Vagina (tissue), 2 donors: Measurements from ENCODE around the gene ID1.

Experiments used
- CTCF ChIP-seq, 3 experiments: fragments of 450-650 bp in 2 of 3; fragments of 200-600 bp in 1 of 3; sonication (generic) in 1 of 3; IDR thresholded peaks; one replicate each; pipeline ENCODE4 v1.5.1; 2017 to 2019; ENCODE audit warnings: antibody characterized with exemption in 3 of 3, mild to moderate bottlenecking in 2 of 3, moderate library complexity in 2 of 3
- POLR2A ChIP-seq, 2 donors: fragments of 450-650 bp; IDR thresholded peaks; one replicate each; pipeline ENCODE4 v1.6.1; 2017; ENCODE audit warnings: antibody characterized with exemption in 2 of 2, mild to moderate bottlenecking in 2 of 2, moderate library complexity in 2 of 2
- POLR2AphosphoS5 ChIP-seq, 2 donors: sonication (generic); formaldehyde crosslinking; IDR thresholded peaks; one replicate each; pipeline ENCODE4 v1.9.0; 2017; ENCODE audit warnings: antibody characterized with exemption in 2 of 2, mild to moderate bottlenecking in 2 of 2, low read depth in 1 of 2; ENCODE audit not compliant: insufficient read depth in 1 of 2

- no peak for TF ChIP-seq CTCF (IDR thresholded peaks at IDR 0.05)
- no peak for TF ChIP-seq POLR2A (IDR thresholded peaks at IDR 0.05)
- TF ChIP-seq POLR2AphosphoS5 (IDR thresholded peaks at IDR 0.05; ENCODE audit: insufficient read depth in 1 of 2, low read depth in 1 of 2): no peak
Measured at GRCh38 chr20:31630187-31630790, 25.2 kb downstream of the ID1 start.
